RWPE1 (cell line): ENCODE data around the gene ENOX1.
A peak's percentile ranks its signal among the peaks of the same experiment; 100 is the strongest.

Experiments used
- CTCF ChIA-PET: fragments of 350-600 bp; sonication (Branson Sonifier 250); formaldehyde crosslinking; extraction: SDS; loops from one replicate; lab custom pipeline; 2021; lab: Yijun Ruan, JAX
- POLR2A ChIA-PET: fragments of 400-600 bp; formaldehyde crosslinking; extraction: SDS; loops from one replicate; lab custom pipeline; 2020; ENCODE audit warnings: antibody characterized with exemption; ENCODE audit not compliant: low non-redundant PET; lab: Yijun Ruan, JAX
- DNase-seq: peaks from one replicate; pipeline ENCODE4 v3.0.0; 2012; ENCODE audit warnings: low spot score
- H3K27ac ChIP-seq: fragments of 450-650 bp; 2 replicates; pipeline ENCODE4 v1.5.1; 2017
- TF ChIP-seq, protein P1 (sequence below): fragments of 450-650 bp; conservative IDR thresholded peaks from 2 replicates; pipeline ENCODE4 v1.5.1; 2017; ENCODE audit warnings: low read depth, mild to moderate bottlenecking

Gene ENOX1

DNA sequence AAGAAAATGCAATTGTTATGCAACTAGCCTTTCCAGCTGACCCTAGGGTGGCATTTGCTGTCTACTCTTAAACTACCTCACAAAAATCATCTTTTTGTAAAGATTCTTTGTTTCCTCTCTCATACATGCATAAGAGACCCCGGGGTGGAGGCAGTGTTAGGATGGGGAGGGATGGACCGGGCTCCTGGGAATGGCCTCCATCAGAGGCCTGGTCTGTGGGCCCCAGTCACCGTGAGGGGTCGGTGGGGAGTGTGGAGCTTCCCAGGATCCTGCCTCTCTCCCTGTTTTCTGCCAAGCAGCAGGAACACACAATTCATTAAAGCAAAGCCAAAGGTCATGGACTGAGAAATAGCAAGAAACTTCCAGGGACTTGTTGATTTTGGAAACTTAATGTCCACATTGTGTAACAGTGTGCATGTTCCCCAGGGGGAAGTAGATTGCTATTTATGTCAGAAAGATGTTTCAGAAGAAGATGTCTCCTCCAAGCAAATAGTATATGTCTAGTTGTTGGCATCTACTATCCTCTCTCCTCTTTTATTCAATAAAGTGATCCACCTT is 241.4 kb downstream of the ENOX1 start:
- POLR2A ChIA-PET, result no interaction called here
- no peak overlapping the region for H3K27ac ChIP-seq
- TF ChIP-seq, protein P1, sequence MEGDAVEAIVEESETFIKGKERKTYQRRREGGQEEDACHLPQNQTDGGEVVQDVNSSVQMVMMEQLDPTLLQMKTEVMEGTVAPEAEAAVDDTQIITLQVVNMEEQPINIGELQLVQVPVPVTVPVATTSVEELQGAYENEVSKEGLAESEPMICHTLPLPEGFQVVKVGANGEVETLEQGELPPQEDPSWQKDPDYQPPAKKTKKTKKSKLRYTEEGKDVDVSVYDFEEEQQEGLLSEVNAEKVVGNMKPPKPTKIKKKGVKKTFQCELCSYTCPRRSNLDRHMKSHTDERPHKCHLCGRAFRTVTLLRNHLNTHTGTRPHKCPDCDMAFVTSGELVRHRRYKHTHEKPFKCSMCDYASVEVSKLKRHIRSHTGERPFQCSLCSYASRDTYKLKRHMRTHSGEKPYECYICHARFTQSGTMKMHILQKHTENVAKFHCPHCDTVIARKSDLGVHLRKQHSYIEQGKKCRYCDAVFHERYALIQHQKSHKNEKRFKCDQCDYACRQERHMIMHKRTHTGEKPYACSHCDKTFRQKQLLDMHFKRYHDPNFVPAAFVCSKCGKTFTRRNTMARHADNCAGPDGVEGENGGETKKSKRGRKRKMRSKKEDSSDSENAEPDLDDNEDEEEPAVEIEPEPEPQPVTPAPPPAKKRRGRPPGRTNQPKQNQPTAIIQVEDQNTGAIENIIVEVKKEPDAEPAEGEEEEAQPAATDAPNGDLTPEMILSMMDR, result no peak
- CTCF ChIA-PET, result no interaction called here
- no peak for DNase-seq

DNA sequence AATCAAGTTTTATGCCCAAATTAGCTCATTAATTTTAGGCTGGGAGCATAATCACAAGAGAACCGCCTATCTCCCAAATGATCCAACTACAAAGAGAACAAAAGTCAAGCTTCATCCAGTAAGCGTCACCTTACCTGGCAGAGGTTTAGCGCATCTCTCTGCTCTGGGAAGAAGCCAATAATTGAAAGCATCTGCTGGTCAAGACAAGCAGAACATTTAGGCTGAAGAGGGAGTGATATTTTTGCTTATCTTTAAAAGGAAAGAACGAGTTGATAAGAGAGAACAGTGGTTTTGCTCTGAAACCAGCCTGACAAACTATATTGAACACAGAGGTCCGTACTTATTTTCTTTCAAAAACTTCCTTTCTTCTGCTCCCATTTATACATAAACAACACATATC is 242.1 kb downstream of the ENOX1 start:
- POLR2A ChIA-PET, result no interaction called here
- TF ChIP-seq, protein P1, result no peak
- CTCF ChIA-PET, result no interaction called here
- DNase-seq, result no peak
- H3K27ac ChIP-seq, result no peak overlapping the region

- peak; percentile 5 for DNase-seq
- CTCF ChIA-PET, result interaction anchor here (0.7 kb wide), 2 partner anchors 430 to 842 kb away, joined by 3 to 5 read pairs; no protein-coding TSS in a partner anchor
- TF ChIP-seq, protein P1, result no peak
- POLR2A ChIA-PET, result no interaction called here
- H3K27ac ChIP-seq, result no peak overlapping the region
These were observed 242.8 kb downstream of the ENOX1 start for GRCh38 chr13:43544011-43544410.

GRCh38 chr13:43543331-43543730 is 243.4 kb downstream of the ENOX1 start:
- TF ChIP-seq, protein P1, result no peak
- H3K27ac ChIP-seq, result no peak overlapping the region
- no peak for DNase-seq
- CTCF ChIA-PET, result interaction anchor here (0.6 to 0.7 kb wide), 4 partner anchors 9 to 843 kb away, joined by 3 to 5 read pairs (median 4); no protein-coding TSS in a partner anchor
- POLR2A ChIA-PET, result no interaction called here

GRCh38 chr13:43537124-43537523 is 249.6 kb downstream of the ENOX1 start:
- ChIA-PET POLR2A (no interaction called here), CTCF (interaction anchor here (0.6 kb wide), 1 partner anchor 268 kb away, joined by 3 read pairs; no protein-coding TSS in a partner anchor)
- DNase-seq, result no peak

GRCh38 chr13:43529796-43530195 is 257.0 kb downstream of the ENOX1 start:
- H3K27ac ChIP-seq, result no peak overlapping the region
- TF ChIP-seq, protein P1, result no peak
- ChIA-PET POLR2A (no interaction called here), CTCF (interaction anchor here (0.6 kb wide), 1 partner anchor 246 kb away, joined by 9 read pairs; no protein-coding TSS in a partner anchor)
- peak; percentile 19 for DNase-seq

More at GRCh38 chr13:43537124-43537523, 249.6 kb downstream of the ENOX1 start:
- TF ChIP-seq, protein P1, result no peak
- no peak overlapping the region for H3K27ac ChIP-seq
